Measurements from ENCODE around the gene CHD2.

- TF ChIP-seq POU2F2 (IDR thresholded peaks at IDR 0.05; ENCODE audit: low read depth, low read length) (no peak), SPI1 (IDR thresholded peaks at IDR 0.05; ENCODE audit: low read depth, low read length) (no peak), POLR2AphosphoS5 (IDR thresholded peaks at IDR 0.05; ENCODE audit: low read depth, low read length) (no peak)
These were observed 14.0 kb downstream of the CHD2 start for GRCh38 chr15:92914103-92914499.
